Superior temporal gyrus (tissue), 1 donor: ENCODE results near the gene KRTAP4-16.
"Not testable (repeated sequence)": the region's sequence is repeated elsewhere in the genome, so short reads cannot be mapped to it uniquely, and the experiment has no call there.

Experiments
- DNase-seq: peaks from one replicate; pipeline ENCODE4 v3.0.0-alpha.2; 2016; ENCODE audit errors: extremely low spot score

The KRTAP4-16 gene

GRCh38 chr17:41076788-41077187 lies 25.2 kb downstream of the KRTAP4-16 start:
- DNase-seq, result no peak

DNA sequence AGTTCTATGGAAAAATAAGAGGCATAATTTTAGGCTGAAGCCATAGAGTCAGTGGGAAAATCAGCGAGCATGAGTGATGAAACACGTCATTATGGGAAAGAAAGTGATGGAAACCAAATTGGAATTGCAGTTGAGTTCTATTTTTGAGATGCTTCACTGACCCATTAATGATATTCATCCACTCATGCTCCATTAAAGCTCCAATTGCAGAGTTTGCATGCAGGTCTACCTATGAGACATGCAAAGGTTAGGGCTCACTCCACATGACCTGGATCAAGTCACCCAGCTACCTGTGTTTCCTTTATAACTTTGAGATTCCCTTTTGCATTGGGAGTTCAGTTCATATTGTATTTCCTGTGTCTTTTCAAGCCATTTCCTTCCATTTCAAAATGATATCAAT lies 28.3 kb downstream of the KRTAP4-16 start:
- no peak for DNase-seq

DNA sequence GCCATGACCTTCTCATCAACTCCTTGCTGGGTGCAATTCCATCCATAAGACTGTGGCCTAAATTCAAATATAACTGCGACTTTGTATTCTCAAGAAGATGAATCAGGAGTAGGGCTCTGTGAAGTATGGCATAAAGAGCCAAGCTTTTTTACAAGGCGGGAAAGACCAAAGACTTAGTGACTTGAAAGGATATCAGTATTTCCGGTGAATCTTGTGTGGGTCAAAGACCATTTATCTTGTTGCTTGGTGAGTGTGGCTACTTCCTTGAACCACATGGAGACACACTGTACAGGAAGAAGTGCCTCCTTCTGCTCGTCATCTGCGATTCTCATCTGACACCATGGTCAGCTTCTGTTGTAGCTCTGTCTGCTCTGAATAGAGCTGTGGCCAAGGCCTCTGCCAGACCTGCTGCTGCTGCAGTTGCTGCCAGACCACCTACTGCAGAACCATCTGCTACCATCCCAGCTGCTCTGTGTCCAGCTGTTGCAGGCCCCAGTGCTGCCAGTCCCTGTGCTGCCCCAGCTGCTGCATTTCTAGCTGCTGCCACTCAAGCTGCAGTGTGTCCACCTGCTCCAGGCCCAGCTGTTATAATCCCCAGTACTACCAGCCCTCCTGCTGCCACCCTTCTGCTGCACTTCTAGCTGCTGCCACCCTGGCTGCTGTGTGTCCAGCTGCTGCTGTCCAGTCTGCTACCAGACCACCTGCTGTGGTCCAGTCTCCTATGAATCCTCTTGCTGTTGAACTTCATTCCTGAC lies 30.2 kb downstream of the KRTAP4-16 start:
- no peak for DNase-seq

DNA sequence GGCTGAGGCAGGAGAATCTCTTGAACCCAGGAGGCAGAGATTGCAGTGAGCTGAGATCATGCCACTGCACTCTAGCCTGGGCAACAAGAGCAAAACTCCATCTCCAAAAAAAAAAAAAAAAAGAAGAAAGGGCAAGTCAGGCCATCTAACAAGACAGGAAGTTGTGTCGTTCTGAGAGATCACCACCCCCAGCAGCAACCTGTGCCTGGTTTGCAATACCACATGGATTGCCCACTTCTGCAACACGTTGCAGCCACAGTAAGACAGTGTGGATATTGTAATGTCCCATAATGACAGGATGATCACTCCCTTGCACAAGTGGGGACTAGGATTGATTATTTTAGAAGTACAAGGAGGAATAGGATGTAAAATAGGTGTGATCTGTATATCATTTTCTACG lies 33.0 kb downstream of the KRTAP4-16 start:
- DNase-seq, result no peak

- DNase-seq, result no peak
Measured at GRCh38 chr17:41067281-41067680, 34.7 kb downstream of the KRTAP4-16 start.

- DNase-seq, result no peak
Measured at GRCh38 chr17:41065829-41066624, 36.0 kb downstream of the KRTAP4-16 start, which contains the start of gene KRTAP2-4. Gene KRTAP2-4, minus strand, starts transcription at chr17:41065879. Its CDS starts 34 bp downstream, at chr17:41065845.

GRCh38 chr17:41065016-41065689 lies 36.9 kb downstream of the KRTAP4-16 start:
- not testable (repeated sequence) for DNase-seq

GRCh38 chr17:41064301-41064700 lies 37.7 kb downstream of the KRTAP4-16 start:
- DNase-seq, result no peak

GRCh38 chr17:41063449-41063848 lies 38.6 kb downstream of the KRTAP4-16 start:
- DNase-seq, result no peak

DNA sequence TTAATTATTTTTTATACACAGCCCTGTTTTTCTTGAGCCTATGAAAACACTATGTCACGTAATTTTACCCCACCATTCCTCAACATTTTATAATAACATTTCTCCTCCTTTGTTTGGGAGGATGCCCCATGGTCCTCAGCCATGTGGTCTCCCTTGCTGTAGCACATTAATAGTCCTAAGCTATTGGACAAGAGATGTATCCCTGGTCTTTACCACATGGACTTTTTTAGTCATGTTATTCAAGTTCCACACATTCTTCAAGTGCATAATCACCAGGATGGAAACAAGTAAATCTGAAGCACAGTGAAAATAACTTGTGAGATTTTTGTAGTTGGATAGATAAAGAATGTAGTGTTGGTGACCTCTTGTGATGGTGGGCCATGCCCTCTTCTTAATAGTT lies 40.0 kb downstream of the KRTAP4-16 start:
- DNase-seq, result no peak

DNA sequence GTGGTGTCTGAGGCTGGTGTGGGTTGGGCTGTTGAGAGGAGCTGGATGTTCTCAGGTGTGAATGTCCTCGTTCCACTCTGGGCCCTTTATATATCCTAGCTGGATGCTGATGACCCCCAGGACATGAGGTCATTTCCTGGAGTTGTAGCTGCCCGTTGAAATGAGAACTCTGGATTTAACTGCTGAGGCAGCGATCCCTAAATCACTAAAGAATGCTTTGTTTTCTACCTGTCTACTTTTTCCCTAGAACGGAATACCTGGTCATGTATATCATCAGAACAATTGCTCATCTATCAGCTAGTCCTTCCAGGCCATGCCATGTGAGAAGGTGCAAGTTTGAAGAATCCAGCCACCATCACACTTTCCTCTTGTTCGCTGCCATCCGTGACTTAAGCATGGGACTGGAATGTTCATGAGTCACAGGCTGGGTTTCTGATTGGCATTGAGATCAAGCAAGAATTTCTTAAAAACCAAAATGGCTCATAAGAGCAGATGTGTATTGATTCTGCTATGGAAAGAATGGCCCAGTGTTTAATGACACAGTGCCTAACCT lies 41.9 kb downstream of the KRTAP4-16 start, which contains the start of gene KRTAP2-3:
KRTAP2-3 (minus strand) TSS at position 63 of the 553 bp plus-strand sequence. CDS start 64 bp downstream, outside the sequence.
- DNase-seq, result no peak

DNA sequence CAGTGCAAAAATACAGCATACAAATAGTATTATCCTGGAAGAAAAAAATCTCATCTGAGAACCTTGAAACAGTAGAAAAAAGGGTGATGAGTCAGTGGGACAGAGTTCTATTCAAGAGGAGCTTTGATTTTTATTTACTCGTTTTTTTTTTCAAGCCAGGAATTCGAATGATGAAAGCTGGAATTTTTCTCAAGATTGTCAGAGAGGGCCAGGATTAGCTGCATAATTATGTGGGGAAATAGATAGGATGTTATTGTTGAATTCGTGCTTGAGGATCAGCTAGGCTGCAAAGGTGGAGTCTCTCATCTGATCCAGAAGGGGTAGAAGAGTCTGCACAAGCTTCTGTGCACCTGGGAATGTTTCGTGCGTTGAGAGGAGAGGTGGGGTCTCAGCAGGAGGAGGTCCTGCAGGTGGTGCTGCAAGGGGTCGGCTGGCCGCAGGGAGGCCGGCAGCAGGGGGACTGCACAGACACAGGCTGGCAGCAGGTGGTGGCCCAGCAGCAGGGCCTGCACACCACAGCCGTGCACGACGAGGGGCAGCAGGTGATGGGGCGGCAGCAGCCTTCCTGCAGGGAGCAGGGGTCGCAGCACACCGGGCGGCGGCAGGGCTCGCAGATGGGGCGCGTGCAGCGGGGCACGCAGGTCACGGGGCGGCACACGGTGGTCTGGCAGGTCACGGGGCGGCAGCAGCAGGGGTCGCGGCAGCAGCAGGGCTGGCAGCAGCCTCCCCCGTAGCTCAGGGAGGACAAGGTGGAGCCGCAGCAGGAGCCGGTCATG lies 42.5 kb downstream of the KRTAP4-16 start:
- not testable (repeated sequence) for DNase-seq

DNA sequence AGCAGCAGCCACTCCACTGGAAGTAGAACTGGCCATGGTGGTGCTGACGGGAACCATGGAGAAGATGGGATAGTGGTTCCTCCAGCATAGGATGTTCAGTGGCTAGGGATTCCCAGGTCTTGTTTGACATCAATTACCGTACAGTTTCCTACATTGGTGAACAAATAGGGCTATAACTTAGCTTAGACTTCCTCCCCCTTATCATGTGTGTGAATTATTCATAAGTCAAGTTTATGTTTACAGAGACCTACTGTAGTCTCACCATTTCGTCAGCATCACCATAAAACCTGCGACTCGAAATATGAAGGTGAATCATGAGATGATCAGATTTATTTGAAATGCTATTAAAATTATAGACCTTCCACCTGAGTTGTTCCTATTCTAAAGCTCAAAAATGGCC lies 43.3 kb downstream of the KRTAP4-16 start:
- DNase-seq, result no peak

DNA sequence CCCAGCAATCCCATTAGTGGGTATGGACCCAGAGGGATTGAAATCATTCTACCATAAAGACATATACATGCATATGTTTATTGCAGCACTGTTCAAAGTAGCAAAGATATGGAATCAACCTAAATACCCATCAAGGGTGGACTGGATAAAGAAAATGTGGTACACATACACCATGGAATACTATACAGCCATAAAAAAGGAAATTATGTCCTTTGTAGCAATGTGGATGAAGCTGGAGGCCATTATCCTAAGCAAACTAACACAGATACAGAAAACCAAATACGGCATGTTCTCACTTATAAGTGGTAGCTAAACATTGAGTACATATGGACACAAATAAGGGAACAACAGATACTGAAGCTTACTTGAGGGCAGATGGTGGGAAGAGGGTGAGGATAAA lies 44.5 kb downstream of the KRTAP4-16 start:
- DNase-seq, result no peak

DNA sequence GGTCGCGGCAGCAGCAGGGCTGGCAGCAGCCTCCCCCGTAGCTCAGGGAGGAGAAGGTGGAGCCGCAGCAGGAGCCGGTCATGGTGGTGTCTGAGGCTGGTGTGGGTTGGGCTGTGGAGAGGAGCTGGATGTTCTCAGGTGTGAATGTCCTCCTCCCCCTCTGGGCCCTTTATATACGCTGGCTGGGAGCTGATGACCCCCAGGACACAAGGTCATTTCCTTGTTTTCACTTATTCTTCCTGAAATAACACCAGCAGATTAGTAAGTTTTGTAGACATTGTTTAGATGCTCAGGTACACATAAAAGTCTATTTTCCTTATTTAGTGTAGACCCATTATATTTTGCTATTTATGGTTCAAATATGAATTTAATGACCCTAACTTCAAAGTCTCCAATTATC lies 46.9 kb downstream of the KRTAP4-16 start, which contains the start of gene KRTAP2-2:
KRTAP2-2 (minus strand) TSS at position 101 of the 400 bp plus-strand sequence; CDS start at position 82, 19 bp downstream.
- DNase-seq, result not testable (repeated sequence)

DNA sequence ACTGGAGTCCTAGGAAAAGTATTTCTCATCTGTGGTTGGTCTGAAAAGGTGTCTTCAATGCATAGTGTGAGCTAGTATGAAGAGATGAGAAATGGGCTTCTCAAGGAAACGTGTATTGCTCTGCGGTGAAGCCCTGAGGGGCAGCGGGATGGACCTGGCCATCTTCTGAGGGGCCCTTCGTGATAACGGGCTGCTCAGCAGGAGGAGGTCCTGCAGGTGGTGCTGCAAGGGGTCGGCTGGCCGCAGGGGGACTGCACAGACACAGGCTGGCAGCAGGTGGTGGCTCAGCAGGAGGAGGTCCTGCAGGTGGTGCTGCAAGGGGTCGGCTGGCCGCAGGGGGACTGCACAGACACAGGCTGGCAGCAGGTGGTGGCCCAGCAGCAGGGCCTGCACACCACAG lies 47.5 kb downstream of the KRTAP4-16 start:
- DNase-seq, result not testable (repeated sequence)

DNA sequence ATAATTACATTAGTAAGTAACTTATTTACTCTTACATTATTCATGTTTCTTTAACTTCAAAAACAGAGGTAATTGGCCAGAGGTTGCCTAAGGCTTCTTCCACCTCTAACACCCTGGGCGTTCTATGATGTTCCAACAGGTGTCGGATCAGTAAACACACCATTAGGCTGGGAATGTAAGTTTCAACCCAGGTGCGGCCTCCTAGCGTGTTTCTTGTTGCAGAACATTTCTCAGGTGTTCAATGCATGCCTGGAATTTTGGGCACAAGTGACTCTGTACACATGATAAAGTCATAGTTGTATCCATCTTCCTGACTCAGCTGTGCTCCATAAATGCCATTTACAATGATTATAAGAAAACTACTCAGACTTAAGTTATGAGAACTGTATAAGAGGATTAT lies 48.0 kb downstream of the KRTAP4-16 start:
- no peak for DNase-seq

DNA sequence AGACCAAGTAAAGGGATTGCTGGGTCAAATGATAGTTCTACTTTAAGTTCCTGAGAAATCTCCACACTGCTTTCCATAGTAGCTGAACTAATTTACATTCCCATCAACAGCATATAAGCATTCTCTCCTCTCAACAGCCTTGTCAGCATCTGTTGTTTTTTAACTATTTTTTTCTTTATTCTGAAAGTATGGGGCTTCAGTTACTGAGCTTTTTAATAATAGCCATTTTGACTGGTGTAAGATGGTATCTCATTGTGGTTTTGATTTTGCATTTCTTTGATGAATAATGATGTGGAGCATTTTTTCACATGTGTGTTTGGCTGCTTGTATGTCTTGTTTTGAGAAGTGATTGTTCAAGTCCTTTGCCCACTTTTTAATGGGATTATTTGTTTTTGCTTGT lies 49.4 kb downstream of the KRTAP4-16 start:
- DNase-seq, result no peak
